B cell (primary cell): ENCODE measurements around the gene NRDC. TPM values are rescaled to one million over a fixed set of nuclear protein-coding genes. Genes with fewer than 3 reads are reported as not detected.

ENCODE experiments used
- ATAC-seq: fragments of 200-7000 bp; cut with Tn5 transposase; one replicate; pipeline ENCODE4 v1.10.0; 2021; ENCODE audit warnings: low read depth, mild to moderate bottlenecking, moderate number of reproducible peaks, moderate library complexity
- CTCF ChIA-PET: fragments of 350-600 bp; sonication (Branson Sonifier 250); formaldehyde crosslinking; loops from one replicate; lab custom pipeline; 2021; ENCODE audit warnings: antibody characterized with exemption, inconsistent platforms; lab: Charles Lee
- POLR2A ChIA-PET: fragments of 350-600 bp; sonication (Branson Sonifier 250); formaldehyde crosslinking; loops from one replicate; lab custom pipeline; 2021; ENCODE audit warnings: antibody characterized with exemption; lab: Charles Lee
- DNase-seq: peaks from one replicate; pipeline ENCODE4 v3.0.0; 2013
- H2AFZ ChIP-seq: 2 replicates; pipeline ENCODE4 v1.6.1; 2012; ENCODE audit warnings: mild to moderate bottlenecking, low read depth, low read length; ENCODE audit not compliant: insufficient read depth, poor library complexity, severe bottlenecking
- H3K27ac ChIP-seq, 2 donors: 1 replicate in 1 of 2; 2 replicates in 1 of 2; pipeline ENCODE4 v1.5.1; 2012 to 2013; ENCODE audit warnings: low read length in 2 of 2, mild to moderate bottlenecking in 2 of 2, moderate library complexity in 1 of 2
- H3K27me3 ChIP-seq, 4 experiments: fragments of 200-600 bp in 1 of 4; sonication (generic) in 1 of 4; replicated peaks in 1 of 4; 1 replicate in 2 of 4; 2 replicates in 2 of 4; pipeline versions ENCODE4 v1.6.1 to v1.7.0; 2013 to 2016; ENCODE audit warnings: low read length in 3 of 4, mild to moderate bottlenecking in 2 of 4, mixed read lengths in 1 of 4, moderate library complexity in 1 of 4; ENCODE audit not compliant: insufficient read depth in 4 of 4, control insufficient read depth in 3 of 4; ENCODE audit errors: control extremely low read depth in 1 of 4
- H3K36me3 ChIP-seq, 2 experiments: replicated peaks in 1 of 2; 1 replicate in 1 of 2; 2 replicates in 1 of 2; pipeline versions ENCODE4 v1.6.1 to v1.7.1; 2013; ENCODE audit warnings: low read length in 1 of 2; ENCODE audit not compliant: insufficient read depth in 2 of 2, control insufficient read depth in 1 of 2; ENCODE audit errors: control extremely low read depth in 1 of 2, extremely low read depth in 1 of 2
- H3K4me1 ChIP-seq, 2 donors: fragments of 200-600 bp in 1 of 2; sonication (generic) in 1 of 2; 1 replicate in 1 of 2; 2 replicates in 1 of 2; pipeline versions ENCODE4 v1.5.1 to v1.6.1; 2013 to 2017; ENCODE audit warnings: low read length in 2 of 2; ENCODE audit not compliant: control insufficient read depth in 2 of 2, insufficient read depth in 2 of 2
- H3K4me2 ChIP-seq: replicated peaks from 2 replicates; pipeline ENCODE3; 2012; ENCODE audit warnings: mild to moderate bottlenecking, low read depth, low read length; ENCODE audit not compliant: poor library complexity, severe bottlenecking
- H3K4me3 ChIP-seq, 5 experiments: fragments of 200-600 bp in 1 of 5; sonication (generic) in 1 of 5; 1 replicate in 3 of 5; 2 replicates in 2 of 5; pipeline versions ENCODE4 v1.5.1 to v1.7.0; 2011 to 2016; ENCODE audit warnings: low read length in 4 of 5, mild to moderate bottlenecking in 4 of 5, low read depth in 2 of 5, control low read depth in 1 of 5, moderate library complexity in 1 of 5; ENCODE audit not compliant: insufficient read depth in 1 of 5; ENCODE audit errors: control extremely low read depth in 1 of 5, extremely low read depth in 1 of 5
- H3K79me2 ChIP-seq: fragments of 200-600 bp; sonication (generic); one replicate; pipeline ENCODE4 v1.6.0; 2016; ENCODE audit warnings: low read length; ENCODE audit not compliant: control insufficient read depth, insufficient read depth
- H3K9ac ChIP-seq: fragments of 200-600 bp; sonication (generic); 2 replicates; pipeline ENCODE4 v1.6.1; 2017; ENCODE audit warnings: mild to moderate bottlenecking, low read length, moderate library complexity
- H3K9me3 ChIP-seq, 3 donors: one replicate each; pipeline versions ENCODE4 v1.6.1 to v1.7.1; 2013; ENCODE audit warnings: low read length in 2 of 3; ENCODE audit not compliant: control insufficient read depth in 2 of 3, insufficient read depth in 1 of 3; ENCODE audit errors: control extremely low read depth in 1 of 3
- H4K20me1 ChIP-seq: 2 replicates; pipeline ENCODE4 v1.6.0; 2012; ENCODE audit warnings: mild to moderate bottlenecking, low read length; ENCODE audit not compliant: insufficient read depth, control insufficient read depth, poor library complexity, severe bottlenecking
- H3K27ac Mint-ChIP-seq: one replicate; pipeline ENCODE4 v1.8.0; 2021; ENCODE audit warnings: mixed read lengths
- H3K27me3 Mint-ChIP-seq: one replicate; pipeline ENCODE4 v1.8.0; 2021; ENCODE audit warnings: mixed read lengths
- H3K4me1 Mint-ChIP-seq: one replicate; pipeline ENCODE4 v1.8.0; 2021; ENCODE audit warnings: mixed read lengths
- H3K4me3 Mint-ChIP-seq: one replicate; pipeline ENCODE4 v1.8.0; 2021; ENCODE audit warnings: mixed read lengths
- H3K9me3 Mint-ChIP-seq: one replicate; pipeline ENCODE4 v1.8.0; 2022; ENCODE audit warnings: mixed read lengths; ENCODE audit not compliant: insufficient read depth
- EZH2 ChIP-seq: IDR thresholded peaks from 2 replicates; pipeline ENCODE4 v1.6.1; 2012; ENCODE audit warnings: borderline replicate concordance, low read depth, mild to moderate bottlenecking, moderate library complexity, low read length; ENCODE audit not compliant: insufficient read depth, poor library complexity, severe bottlenecking
- whole genome bisulfite sequencing: methylation state at CpG from one replicate; pipeline ENCODE4 v1.1.5; 2013; ENCODE audit warnings: missing lambda C conversion rate; ENCODE audit not compliant: insufficient coverage; 5-methylcytosine and 5-hydroxymethylcytosine counted together
- intact Hi-C: fragments of 100-400 bp; cut with micrococcal nuclease; formaldehyde crosslinking; loops from one replicate; pipeline ENCODE4 v1.10.0; 2022
- polyA plus RNA-seq: library from polyadenylated mRNA; depleted of rRNA; stranded (reverse); fragments of >200 nt; gene quantifications from 2 replicates; pipeline ENCODE4 v1.2.3, GENCODE V29; 2012
- total RNA-seq, 2 donors: library from RNA; stranded (reverse); fragments of 120-200 nt in 1 of 2; gene quantifications; 1 replicate in 1 of 2; 2 replicates in 1 of 2; pipeline versions ENCODE4 v1.2.3 to v1.2.4, GENCODE V29; 2013 to 2022
- TF ChIP-seq, protein P1 (sequence below): fragments of 200-600 bp; IDR thresholded peaks from one replicate; pipeline ENCODE4 v1.8.0; 2022; ENCODE audit warnings: antibody characterized with exemption, mild to moderate bottlenecking

The NRDC gene
- total and polyA plus RNA-seq, 2 donors (not counting 1 experiment from before 2014, with no cell fraction given): 55.3 to 154 TPM

DNA sequence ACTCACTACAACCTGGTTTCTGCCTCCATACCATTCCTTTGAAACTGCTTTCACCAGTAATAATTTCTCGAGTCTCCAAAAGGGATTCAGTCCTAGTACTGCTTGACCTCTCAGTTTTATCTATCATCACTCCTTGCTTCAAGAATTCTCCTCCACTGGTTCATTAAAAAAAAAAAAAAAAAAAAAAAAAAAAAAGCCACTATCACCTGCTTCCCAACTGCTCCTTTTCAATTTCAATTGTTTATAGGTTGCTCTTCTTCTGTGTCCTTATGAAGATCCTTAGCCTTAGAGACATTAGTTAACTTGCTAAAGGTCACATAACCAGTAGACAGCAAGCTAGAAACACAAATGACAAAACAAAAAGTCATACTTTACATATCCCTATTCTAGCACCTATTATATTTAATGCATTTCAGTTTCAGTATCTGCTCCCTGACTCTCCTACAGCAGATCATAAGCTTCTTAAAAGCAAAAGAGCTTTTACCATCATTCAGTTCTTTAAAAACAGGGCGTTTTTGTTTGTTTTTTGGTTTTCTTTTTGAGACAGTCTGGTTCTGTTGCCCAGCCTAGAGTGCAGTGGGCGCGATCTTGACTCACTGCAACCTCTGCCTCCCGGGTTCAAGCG, 7.1 kb downstream of the NRDC start:
- DNase-seq (no peak), ATAC-seq (no peak)
- intact Hi-C loops: loop anchor here (10.0 kb wide), 2 partner anchors 47 to 637 kb away; partner anchors contain the start of gene RNF11
- Mint-ChIP-seq H3K27me3 (no peaks in the 10 kb centered on the region), H3K4me3 (no peak overlapping the region), H3K4me1 (peaks cover 64% of the 10 kb centered on the region), H3K27ac (no peak overlapping the region), H3K9me3 (no peaks in the 10 kb centered on the region)
- H4K20me1 ChIP-seq: peaks cover 43% of the 10 kb centered on the region
- H3K36me3 ChIP-seq: peaks cover 0 to 6% of the 10 kb centered on the region in 2 experiments
- H3K9me3 ChIP-seq: no peaks in the 10 kb centered on the region
- H3K27ac ChIP-seq: no peak overlapping the region
- WGBS: 100% methylated on average over 1 of the region's 6 CpGs
- ChIA-PET POLR2A (no interaction called here), CTCF (interaction anchor here (0.6 to 1.5 kb wide), 2 partner anchors 9 to 313 kb away, joined by 3 to 4 read pairs; no protein-coding TSS in a partner anchor)
- H3K9ac ChIP-seq: no peak overlapping the region
- H3K27me3 ChIP-seq: no peaks in the 10 kb centered on the region
- no peak for TF ChIP-seq EZH2
- TF ChIP-seq, protein P1, sequence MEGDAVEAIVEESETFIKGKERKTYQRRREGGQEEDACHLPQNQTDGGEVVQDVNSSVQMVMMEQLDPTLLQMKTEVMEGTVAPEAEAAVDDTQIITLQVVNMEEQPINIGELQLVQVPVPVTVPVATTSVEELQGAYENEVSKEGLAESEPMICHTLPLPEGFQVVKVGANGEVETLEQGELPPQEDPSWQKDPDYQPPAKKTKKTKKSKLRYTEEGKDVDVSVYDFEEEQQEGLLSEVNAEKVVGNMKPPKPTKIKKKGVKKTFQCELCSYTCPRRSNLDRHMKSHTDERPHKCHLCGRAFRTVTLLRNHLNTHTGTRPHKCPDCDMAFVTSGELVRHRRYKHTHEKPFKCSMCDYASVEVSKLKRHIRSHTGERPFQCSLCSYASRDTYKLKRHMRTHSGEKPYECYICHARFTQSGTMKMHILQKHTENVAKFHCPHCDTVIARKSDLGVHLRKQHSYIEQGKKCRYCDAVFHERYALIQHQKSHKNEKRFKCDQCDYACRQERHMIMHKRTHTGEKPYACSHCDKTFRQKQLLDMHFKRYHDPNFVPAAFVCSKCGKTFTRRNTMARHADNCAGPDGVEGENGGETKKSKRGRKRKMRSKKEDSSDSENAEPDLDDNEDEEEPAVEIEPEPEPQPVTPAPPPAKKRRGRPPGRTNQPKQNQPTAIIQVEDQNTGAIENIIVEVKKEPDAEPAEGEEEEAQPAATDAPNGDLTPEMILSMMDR: no peak
- H3K4me2 ChIP-seq: no peak overlapping the region
- H3K4me3 ChIP-seq: no peak overlapping the region
- no peak overlapping the region for H2AFZ ChIP-seq
- H3K79me2 ChIP-seq: peaks cover 86% of the 10 kb centered on the region
- H3K4me1 ChIP-seq: peaks cover 2 to 6% of the 10 kb centered on the region in 2 donors

DNA sequence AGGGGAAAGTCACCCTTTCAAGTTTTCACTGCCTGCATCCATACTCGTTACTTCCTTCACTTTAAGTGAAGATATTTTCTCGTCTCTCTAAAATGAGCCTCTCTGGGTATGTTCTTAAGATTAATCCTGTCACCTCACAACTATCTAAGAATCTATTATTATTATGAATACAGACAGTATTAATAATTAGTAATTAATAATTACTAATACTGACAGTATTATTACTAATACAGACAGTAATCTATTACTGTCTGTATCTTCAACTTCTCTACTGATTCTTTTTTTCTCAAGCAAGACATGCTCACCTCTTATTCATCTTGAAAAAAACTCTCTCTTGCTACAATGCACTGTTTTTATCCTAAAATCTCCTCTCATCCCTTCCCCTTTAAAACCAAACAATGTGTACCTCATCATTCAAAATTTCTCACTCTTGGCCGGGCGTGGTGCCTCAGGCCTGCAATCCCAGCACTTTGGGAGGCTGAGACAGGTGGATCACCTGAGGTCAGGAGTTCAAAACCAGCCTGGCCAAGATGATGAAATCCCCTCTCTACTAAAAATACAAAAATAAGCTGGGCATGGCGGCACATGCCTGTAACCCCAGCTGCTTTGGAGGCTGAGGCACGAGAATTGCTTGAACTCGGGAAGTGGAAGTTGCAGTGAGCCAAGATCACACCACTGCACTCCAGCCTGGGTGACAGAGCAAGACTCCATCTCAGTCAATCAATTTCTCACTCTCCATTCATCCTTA, 7.8 kb downstream of the NRDC start:
- Histone ChIP-seq H3K79me2 (peaks cover 84% of the 10 kb centered on the region), H3K4me3 (no peak overlapping the region), H3K4me1 (peaks cover 0 to 5% of the 10 kb centered on the region in 2 donors), H3K36me3 (peaks cover 0 to 6% of the 10 kb centered on the region in 2 experiments), H3K27me3 (no peaks in the 10 kb centered on the region), H3K9ac (no peak overlapping the region), H4K20me1 (peaks cover 38% of the 10 kb centered on the region), H3K27ac (no peak overlapping the region), H3K4me2 (no peak overlapping the region), H3K9me3 (no peaks in the 10 kb centered on the region), H2AFZ (no peak overlapping the region)
- TF ChIP-seq EZH2: no peak
- TF ChIP-seq, protein P1: no peak
- H3K9me3 Mint-ChIP-seq: no peaks in the 10 kb centered on the region
- CTCF ChIA-PET: no interaction called here
- H3K4me1 Mint-ChIP-seq: peaks cover 63% of the 10 kb centered on the region
- ATAC-seq (no peak), DNase-seq (no peak)
- intact Hi-C loops: loop anchor here (10.0 kb wide), 2 partner anchors 46 to 636 kb away; partner anchors contain the start of gene RNF11
- no peak overlapping the region for H3K4me3 Mint-ChIP-seq
- H3K27ac Mint-ChIP-seq: no peak overlapping the region
- POLR2A ChIA-PET: no interaction called here
- H3K27me3 Mint-ChIP-seq: no peaks in the 10 kb centered on the region
- WGBS: 93% methylated on average over 5 of the region's 7 CpGs
